ENCODE data around the gene SEBOX. TPM values are rescaled to one million over a fixed set of nuclear protein-coding genes. Genes with fewer than 3 reads are reported as not detected.

The SEBOX gene
- total RNA-seq, 4 donors from 2014 or later: not detected

GRCh38 chr17:28407130-28407973, 42.4 kb upstream of the SEBOX start:
- no peak for ATAC-seq
- 40 to 65% methylated on average over 1 to 5 of the region's 5 CpGs for WGBS, 2 donors (ENCODE audit: low coverage in 1 of 2)
- no peaks in the 10 kb centered on the region for H3K9me3 ChIP-seq
- peaks cover 0 to 12% of the 10 kb centered on the region in 2 donors for H3K36me3 ChIP-seq
- H3K4me3 ChIP-seq: no peak overlapping the region
- no peak for TF ChIP-seq POLR2AphosphoS5 (IDR thresholded peaks at IDR 0.05)
- TF ChIP-seq POLR2A (IDR thresholded peaks at IDR 0.05): no peak
- no peak for TF ChIP-seq EP300 (IDR thresholded peaks at IDR 0.05)
- no peak for TF ChIP-seq CTCF (IDR thresholded peaks at IDR 0.05)
- peaks cover 8% of the 10 kb centered on the region for H3K27me3 ChIP-seq
- peaks cover 3 to 24% (median 8%) of the 10 kb centered on the region in 3 donors for H3K4me1 ChIP-seq
- no peak overlapping the region for H3K27ac ChIP-seq

- Histone ChIP-seq H3K36me3 (peaks cover 0 to 21% of the 10 kb centered on the region in 2 donors), H3K4me3 (peak overlapping the region; percentile 62 to 89), H3K27me3 (peaks cover 7% of the 10 kb centered on the region), H3K4me1 (peaks cover 3 to 24% (median 8%) of the 10 kb centered on the region in 3 donors), H3K9me3 (no peaks in the 10 kb centered on the region), H3K27ac (peak overlapping the region in 3 of 4 donors; percentile 55 to 70 (median 63))
- TF ChIP-seq POLR2A (IDR thresholded peaks at IDR 0.05): no peak
- TF ChIP-seq POLR2AphosphoS5 (IDR thresholded peaks at IDR 0.05): no peak
- TF ChIP-seq EP300 (IDR thresholded peaks at IDR 0.05): no peak
- TF ChIP-seq CTCF (IDR thresholded peaks at IDR 0.05): no peak
- 21 to 40% methylated on average over 1 to 7 of the region's 9 CpGs for WGBS, 2 donors (ENCODE audit: low coverage in 1 of 2)
- peak; percentile 46 for ATAC-seq
These were observed 41.4 kb upstream of the SEBOX start for GRCh38 chr17:28406473-28406814.

- H3K4me1 ChIP-seq: peaks cover 3 to 24% (median 8%) of the 10 kb centered on the region in 3 donors
- 0% methylated on average over 4 of the region's 70 CpGs; no CpG with 5 or more reads in 1 of the 2 donors for WGBS, 2 donors (ENCODE audit: low coverage in 1 of 2)
- peak within 1 kb of the TSS; percentile 62 to 89 for H3K4me3 ChIP-seq
- H3K9me3 ChIP-seq: no peaks in the 10 kb centered on the region
- peak within 1 kb of the TSS in 3 of 4 donors; percentile 55 to 70 (median 63) for H3K27ac ChIP-seq
- peaks cover 1% of the 10 kb centered on the region for H3K27me3 ChIP-seq
- H3K36me3 ChIP-seq: peaks cover 0 to 26% of the 10 kb centered on the region in 2 donors
- no peak for TF ChIP-seq CTCF (IDR thresholded peaks at IDR 0.05)
- no peak for TF ChIP-seq EP300 (IDR thresholded peaks at IDR 0.05)
- peak in 1 of 2 donors; percentile 16 for TF ChIP-seq POLR2A (IDR thresholded peaks at IDR 0.05)
- ATAC-seq: peak; percentile 81
These were observed 40.9 kb upstream of the SEBOX start, which contains the start of gene SLC46A1 for GRCh38 chr17:28405632-28406472. Gene SLC46A1, minus strand, starts transcription at chr17:28406212. Its CDS starts 98 bp downstream, at chr17:28406114.

- ATAC-seq: peak; percentile 12
- Histone ChIP-seq H3K27ac (peak overlapping the region in 3 of 4 donors; percentile 38 to 70 (median 63)), H3K4me1 (peaks cover 3 to 24% (median 8%) of the 10 kb centered on the region in 3 donors), H3K36me3 (peaks cover 0 to 35% of the 10 kb centered on the region in 2 donors), H3K4me3 (peak overlapping the region; percentile 62 to 89), H3K27me3 (no peaks in the 10 kb centered on the region), H3K9me3 (no peaks in the 10 kb centered on the region)
- 32 to 75% methylated on average over 4 to 5 of the region's 33 CpGs for WGBS, 2 donors (ENCODE audit: low coverage in 1 of 2)
- TF ChIP-seq EP300 (IDR thresholded peaks at IDR 0.05) (no peak), CTCF (IDR thresholded peaks at IDR 0.05) (no peak), POLR2AphosphoS5 (IDR thresholded peaks at IDR 0.05) (no peak), POLR2A (IDR thresholded peaks at IDR 0.05) (no peak)
These were observed 40.0 kb upstream of the SEBOX start for GRCh38 chr17:28404812-28405570.

Measured in gastroesophageal sphincter (tissue), 4 donors.